Spinal cord (tissue), 10 donors: Measurements from ENCODE around the gene ZMYM1. TPM values are rescaled to one million over a fixed set of nuclear protein-coding genes. Genes with fewer than 3 reads are reported as not detected.
A peak's percentile ranks its signal among the peaks of the same experiment; 100 is the strongest.
"Not testable (repeated sequence)": the region's sequence is repeated elsewhere in the genome, so short reads cannot be mapped to it uniquely, and the experiment has no call there.

Experiments
- DNase-seq, 6 donors: peaks; one replicate each; pipeline versions ENCODE4 v3.0.0 to v3.0.0-alpha.2; 2013 to 2015; ENCODE audit warnings: low spot score in 6 of 6, low read depth in 4 of 6
- H3K27ac ChIP-seq: one replicate; pipeline ENCODE4 v1.5.1; 2013; ENCODE audit warnings: low read depth, low read length, control low read depth
- H3K27me3 ChIP-seq: one replicate; pipeline ENCODE4 v1.6.1; 2013; ENCODE audit warnings: low read length; ENCODE audit not compliant: control insufficient read depth, insufficient read depth
- H3K36me3 ChIP-seq: one replicate; pipeline ENCODE4 v1.6.1; 2013; ENCODE audit warnings: low read length; ENCODE audit not compliant: control insufficient read depth, insufficient read depth
- H3K4me1 ChIP-seq: one replicate; pipeline ENCODE4 v1.6.1; 2013; ENCODE audit warnings: low read length; ENCODE audit not compliant: control insufficient read depth, insufficient read depth
- H3K4me3 ChIP-seq: one replicate; pipeline ENCODE4 v1.5.1; 2013; ENCODE audit warnings: low read depth, low read length, control low read depth
- H3K9me3 ChIP-seq: one replicate; pipeline ENCODE4 v1.6.1; 2013; ENCODE audit warnings: low read length; ENCODE audit not compliant: control insufficient read depth, insufficient read depth
- WGBS: methylation state at CpG from one replicate; pipeline ENCODE4 v1.1.5; 2013; ENCODE audit warnings: missing lambda C conversion rate; ENCODE audit not compliant: insufficient coverage; 5-methylcytosine and 5-hydroxymethylcytosine counted together
- polyA plus RNA-seq, 2 donors: library from polyadenylated mRNA; unstranded; fragments of 120-200 nt; gene quantifications; one replicate each; pipeline ENCODE4 v1.2.1, GENCODE V29; 2013; ENCODE audit not compliant: insufficient read length in 2 of 2
- total RNA-seq, 2 donors: library from RNA; depleted of rRNA in 1 of 2; stranded (reverse); fragments of 120-200 nt in 1 of 2; fragments of >200 nt in 1 of 2; gene quantifications; one replicate each; pipeline versions ENCODE4 v1.2.3 to v1.2.4, GENCODE V29; 2013 to 2014
- donor health status: healthy.

ZMYM1 gene
- total and polyA plus RNA-seq, 4 donors, result 12.6 to 38.8 (median 16.1) TPM

DNA sequence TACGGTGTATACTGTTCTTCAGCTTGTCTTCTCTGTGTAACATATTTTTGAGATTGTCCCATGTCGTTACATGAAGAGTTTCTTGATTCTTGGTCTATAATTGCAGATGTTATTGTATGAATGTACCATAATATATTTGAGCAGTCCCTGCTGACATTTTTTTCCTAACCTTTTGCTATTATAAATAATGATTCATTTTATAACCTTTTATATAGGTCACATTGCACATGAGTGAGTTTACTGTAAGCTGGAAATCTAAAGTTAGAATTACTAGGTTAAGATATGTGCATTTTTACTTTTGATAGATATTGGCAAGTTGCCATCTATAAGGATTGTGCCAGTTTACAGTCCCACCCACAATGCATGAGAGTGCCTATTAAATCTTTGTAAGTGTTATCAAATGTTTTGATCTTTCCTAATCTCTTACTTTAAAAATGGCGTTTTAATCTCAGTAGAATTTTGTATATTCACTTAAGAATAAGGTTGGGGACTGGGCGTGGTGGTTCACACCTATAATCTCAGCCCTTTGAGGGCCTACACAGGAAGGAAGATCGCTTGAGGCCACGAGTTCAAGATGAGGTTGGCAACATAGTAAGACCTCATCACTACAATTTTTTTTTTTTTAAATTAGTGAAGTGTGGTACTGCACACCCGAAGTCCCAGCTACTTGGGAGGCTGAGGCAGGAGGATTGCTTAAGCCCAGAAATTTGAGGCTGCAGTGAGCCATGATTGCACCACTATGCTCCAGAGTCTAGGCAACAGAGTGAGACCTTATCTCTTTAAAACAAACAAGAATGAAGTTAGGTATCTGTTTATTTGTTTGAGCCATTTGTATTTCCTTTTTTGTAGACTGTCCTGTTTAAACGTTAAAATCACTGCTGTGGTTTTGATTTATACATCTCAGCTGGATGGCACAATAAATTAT lies 36.5 kb downstream of the ZMYM1 start:
- H3K4me3 ChIP-seq, result no peak overlapping the region
- 100% methylated on average over 1 of the region's 8 CpGs for WGBS
- no peak for DNase-seq
- H3K4me1 ChIP-seq, result peaks cover 4% of the 10 kb centered on the region
- H3K9me3 ChIP-seq, result no peaks in the 10 kb centered on the region
- no peak overlapping the region for H3K27ac ChIP-seq
- no peaks in the 10 kb centered on the region for H3K36me3 ChIP-seq
- no peaks in the 10 kb centered on the region for H3K27me3 ChIP-seq

DNA sequence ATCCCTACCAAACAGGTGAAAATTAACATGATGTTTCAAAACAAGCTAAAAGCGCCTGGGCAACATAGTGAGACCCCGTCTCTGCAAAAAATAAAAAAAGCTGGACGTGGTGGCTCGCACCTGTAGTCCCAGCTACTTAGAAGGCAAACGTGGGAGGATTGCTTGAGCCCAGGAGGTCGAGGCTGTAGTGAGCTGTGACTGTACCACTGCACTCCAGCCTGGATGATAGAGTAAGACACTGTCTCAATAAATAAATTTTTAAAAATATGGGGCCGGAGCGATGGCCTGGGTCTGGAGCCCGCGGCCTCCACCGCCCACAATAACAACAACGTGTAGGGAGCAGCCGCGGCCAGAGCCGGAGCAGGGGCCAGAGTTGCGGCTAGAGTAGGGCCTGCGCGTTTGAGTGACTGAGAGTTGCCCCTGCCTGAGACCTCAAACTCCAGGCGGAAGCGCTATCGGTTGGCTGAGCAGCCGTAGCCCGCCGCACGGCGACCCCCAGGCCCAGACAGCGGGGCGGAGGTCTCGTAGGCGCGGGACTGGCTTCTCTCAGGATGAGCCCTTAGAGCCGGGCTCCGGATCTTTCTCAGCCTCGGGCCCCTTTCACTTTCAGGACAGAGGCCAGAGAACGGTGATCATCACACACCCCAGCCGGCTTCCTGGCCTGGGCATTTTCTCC lies 41.4 kb downstream of the ZMYM1 start:
- DNase-seq, result peak in 1 of 6 donors; percentile 2
- no peaks in the 10 kb centered on the region for H3K9me3 ChIP-seq
- peaks cover 6% of the 10 kb centered on the region for H3K4me1 ChIP-seq
- H3K4me3 ChIP-seq, result no peak overlapping the region
- 26% methylated on average over 32 of the region's 36 CpGs for WGBS
- H3K27me3 ChIP-seq, result no peaks in the 10 kb centered on the region
- H3K36me3 ChIP-seq, result no peaks in the 10 kb centered on the region
- H3K27ac ChIP-seq, result no peak overlapping the region

DNA sequence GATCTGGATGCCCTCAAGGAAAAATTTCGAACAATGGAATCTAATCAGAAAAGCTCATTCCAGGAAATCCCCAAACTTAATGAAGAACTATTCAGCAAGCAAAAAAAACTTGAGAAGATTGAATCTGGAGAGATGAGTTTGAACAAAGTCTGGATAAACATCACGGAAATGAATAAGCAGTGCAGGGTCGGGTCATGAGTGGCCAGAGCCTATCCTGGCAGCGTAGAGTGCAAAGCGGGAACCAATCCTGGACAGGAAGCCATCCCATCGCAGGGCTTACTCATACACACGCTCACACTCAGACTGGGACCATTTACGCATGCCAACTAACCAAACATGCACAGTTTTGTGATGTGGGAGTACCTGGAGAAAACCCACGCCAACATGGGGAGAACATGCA lies 43.1 kb downstream of the ZMYM1 start:
- Histone ChIP-seq H3K9me3 (peaks cover 4% of the 10 kb centered on the region), H3K4me3 (no peak overlapping the region), H3K27ac (no peak overlapping the region), H3K4me1 (peaks cover 6% of the 10 kb centered on the region), H3K27me3 (no peaks in the 10 kb centered on the region), H3K36me3 (no peaks in the 10 kb centered on the region)
- no peak for DNase-seq
- WGBS, result 97% methylated on average over 4 of the region's 9 CpGs

DNA sequence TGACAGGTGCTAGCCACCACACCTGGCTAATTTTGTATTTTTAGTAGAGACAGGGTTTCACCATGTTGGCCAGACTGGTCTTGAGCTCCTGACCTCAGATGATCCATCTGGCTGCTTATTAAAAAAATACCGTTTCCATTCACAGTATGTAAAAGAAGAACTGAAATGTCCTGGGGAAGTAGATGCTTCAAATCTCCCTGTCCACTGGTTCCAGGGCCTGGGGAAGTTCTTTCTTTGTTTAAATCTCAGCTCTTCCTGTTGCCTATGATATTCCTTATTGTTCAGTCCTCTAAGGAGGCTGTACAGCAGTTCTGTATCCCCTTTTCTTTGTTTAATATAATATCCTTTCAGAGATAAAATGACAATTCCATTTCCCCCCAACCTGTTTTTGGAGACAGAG lies 47.4 kb downstream of the ZMYM1 start:
- H3K27ac ChIP-seq, result no peak overlapping the region
- no peak for DNase-seq
- no peak overlapping the region for H3K4me3 ChIP-seq
- H3K36me3 ChIP-seq, result no peaks in the 10 kb centered on the region
- no peaks in the 10 kb centered on the region for H3K4me1 ChIP-seq
- 100% methylated on average over 1 of the region's 1 CpG for whole genome bisulfite sequencing
- peaks cover 4% of the 10 kb centered on the region for H3K9me3 ChIP-seq
- no peaks in the 10 kb centered on the region for H3K27me3 ChIP-seq

DNA sequence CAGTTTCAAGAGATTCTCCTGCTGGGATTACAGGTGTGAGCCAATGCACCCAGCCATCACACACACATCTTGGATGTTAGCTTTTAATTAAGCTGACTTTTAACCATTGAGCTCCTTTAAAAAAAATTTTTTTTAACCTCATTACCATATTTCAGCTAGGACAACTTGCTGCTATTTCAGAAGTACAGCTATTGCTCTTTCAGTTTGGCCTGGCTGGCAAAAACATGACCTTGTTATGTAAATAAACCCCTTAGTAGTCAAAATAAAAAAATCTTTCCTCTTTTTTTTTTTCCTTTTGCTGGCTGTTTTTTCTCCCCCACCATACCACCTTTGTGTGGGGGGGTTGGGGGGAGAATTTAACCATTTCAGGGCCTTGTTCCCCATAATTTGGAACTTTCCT lies 49.9 kb downstream of the ZMYM1 start:
- H3K27me3 ChIP-seq, result no peaks in the 10 kb centered on the region
- no peaks in the 10 kb centered on the region for H3K36me3 ChIP-seq
- H3K9me3 ChIP-seq, result peaks cover 4% of the 10 kb centered on the region
- no peak for DNase-seq
- no peak overlapping the region for H3K27ac ChIP-seq
- H3K4me3 ChIP-seq, result no peak overlapping the region
- no peaks in the 10 kb centered on the region for H3K4me1 ChIP-seq

DNA sequence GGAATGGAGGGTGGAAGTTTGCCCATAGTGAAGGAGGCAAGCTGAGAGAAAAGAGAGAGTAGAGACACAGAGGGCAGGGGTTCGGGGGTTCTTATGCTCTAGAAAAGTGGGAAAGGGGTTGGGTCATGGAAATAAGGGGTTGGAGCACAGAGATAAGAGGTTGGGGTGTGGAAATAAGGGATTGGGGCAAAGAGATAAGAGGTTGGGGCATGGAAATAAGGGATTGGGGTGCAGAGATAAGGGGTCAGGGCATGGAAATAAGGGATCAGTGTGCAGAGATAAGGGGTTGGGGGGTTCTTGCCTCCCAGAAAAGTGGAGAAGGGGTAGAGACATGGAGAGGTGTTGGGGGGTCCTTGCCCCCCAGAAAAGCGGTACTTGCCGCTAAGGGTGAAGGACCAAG lies 57.6 kb downstream of the ZMYM1 start:
- Histone ChIP-seq H3K27me3 (no peaks in the 10 kb centered on the region), H3K4me1 (no peaks in the 10 kb centered on the region), H3K27ac (no peak overlapping the region), H3K9me3 (no peaks in the 10 kb centered on the region), H3K36me3 (no peaks in the 10 kb centered on the region), H3K4me3 (no peak overlapping the region)
- no peak for DNase-seq
- WGBS, result 90% methylated on average over 3 of the region's 3 CpGs

DNA sequence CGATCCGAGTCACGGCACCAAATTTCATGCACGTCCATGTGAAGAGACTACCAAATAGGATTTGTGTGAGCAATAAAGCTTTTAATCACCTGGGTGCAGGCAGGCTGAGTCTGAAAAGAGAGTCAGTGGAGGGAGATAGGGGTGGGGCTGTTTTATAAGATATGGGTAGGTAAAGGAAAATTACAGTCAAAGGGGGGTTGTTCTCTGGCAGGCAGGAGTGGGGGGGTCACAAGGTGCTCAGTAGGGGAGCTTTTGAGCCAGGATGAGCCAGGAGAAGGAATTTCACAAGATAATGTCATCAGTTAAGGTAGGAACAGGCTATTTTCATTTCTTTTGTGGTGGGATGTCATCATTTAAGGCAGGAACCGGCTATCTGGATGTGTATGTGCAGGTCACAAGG lies 58.4 kb downstream of the ZMYM1 start:
- not testable (repeated sequence) for H3K4me3 ChIP-seq, H3K36me3 ChIP-seq, H3K27me3 ChIP-seq, H3K27ac ChIP-seq, H3K4me1 ChIP-seq, DNase-seq, H3K9me3 ChIP-seq
- WGBS, result 81% methylated on average over 5 of the region's 5 CpGs

DNA sequence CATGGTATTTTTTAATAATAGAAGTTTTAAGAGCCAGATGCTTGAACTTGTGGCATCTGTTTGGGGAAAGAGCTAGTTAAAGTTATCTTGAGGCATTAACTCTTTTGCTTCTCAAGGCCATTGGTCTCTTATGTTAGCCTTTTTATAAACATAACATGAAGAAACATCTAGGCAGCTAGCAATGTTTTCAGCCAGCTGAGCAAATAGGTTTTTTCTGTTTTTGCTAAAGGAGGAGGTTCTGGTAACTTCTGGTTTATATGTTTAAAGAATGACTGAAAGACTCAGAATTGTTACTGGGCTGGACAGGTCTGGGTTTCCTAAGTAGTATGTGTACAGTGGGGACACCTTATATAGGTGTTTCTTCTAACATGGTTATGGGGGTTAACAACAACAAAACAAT lies 63.1 kb downstream of the ZMYM1 start:
- DNase-seq, H3K36me3 ChIP-seq, H3K27me3 ChIP-seq, H3K4me3 ChIP-seq, H3K4me1 ChIP-seq, H3K9me3 ChIP-seq, H3K27ac ChIP-seq: not testable (repeated sequence)

DNA sequence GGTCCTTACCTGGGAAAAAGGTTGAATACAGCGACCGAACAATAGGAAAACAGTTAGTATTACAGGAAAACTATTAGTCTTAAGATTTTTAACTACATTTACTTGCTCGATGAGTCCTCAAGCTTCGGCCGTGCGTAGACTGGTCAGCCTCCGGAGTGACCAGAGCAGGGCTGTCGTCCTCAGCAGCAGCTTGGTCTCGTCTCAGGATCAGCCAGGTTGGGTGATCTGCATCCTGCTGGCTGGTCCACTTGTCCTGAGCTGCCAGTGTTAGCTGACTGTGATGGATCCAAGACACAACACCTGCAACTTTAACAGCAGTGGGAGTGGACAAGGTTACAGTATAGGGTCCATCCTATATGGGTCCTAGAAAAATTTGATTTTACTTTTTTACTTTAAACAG lies 63.5 kb downstream of the ZMYM1 start:
- WGBS, result 89% methylated on average over 7 of the region's 9 CpGs
- H3K27me3 ChIP-seq, H3K36me3 ChIP-seq, H3K9me3 ChIP-seq, H3K4me3 ChIP-seq, DNase-seq, H3K4me1 ChIP-seq, H3K27ac ChIP-seq: not testable (repeated sequence)
